Duodenal mucosa (tissue), 2 donors: ENCODE data around the gene WBP2NL.

Experiments used
- H3K27ac ChIP-seq: one replicate; pipeline ENCODE4 v1.7.0; 2013; ENCODE audit warnings: low read depth, low read length
- H3K27me3 ChIP-seq, 2 donors: one replicate each; pipeline ENCODE4 v1.7.0; 2013; ENCODE audit warnings: low read length in 2 of 2, control low read depth in 1 of 2; ENCODE audit not compliant: insufficient read depth in 2 of 2, control insufficient read depth in 1 of 2
- H3K36me3 ChIP-seq, 2 donors: one replicate each; pipeline ENCODE4 v1.7.0; 2013; ENCODE audit warnings: low read length in 2 of 2, control low read depth in 1 of 2; ENCODE audit not compliant: insufficient read depth in 2 of 2, control insufficient read depth in 1 of 2
- H3K4me1 ChIP-seq, 2 donors: one replicate each; pipeline ENCODE4 v1.7.0; 2013; ENCODE audit warnings: low read length in 2 of 2, control low read depth in 1 of 2; ENCODE audit not compliant: insufficient read depth in 2 of 2, control insufficient read depth in 1 of 2
- H3K4me3 ChIP-seq, 2 donors: one replicate each; pipeline ENCODE4 v1.7.0; 2013; ENCODE audit warnings: low read length in 2 of 2, low read depth in 1 of 2
- H3K9ac ChIP-seq, 2 donors: one replicate each; pipeline ENCODE4 v1.7.0; 2013; ENCODE audit warnings: low read length in 2 of 2, low read depth in 1 of 2
- H3K9me3 ChIP-seq, 2 donors: one replicate each; pipeline ENCODE4 v1.7.0; 2013; ENCODE audit warnings: low read length in 2 of 2, control low read depth in 1 of 2; ENCODE audit not compliant: control insufficient read depth in 1 of 2

WBP2NL gene

DNA sequence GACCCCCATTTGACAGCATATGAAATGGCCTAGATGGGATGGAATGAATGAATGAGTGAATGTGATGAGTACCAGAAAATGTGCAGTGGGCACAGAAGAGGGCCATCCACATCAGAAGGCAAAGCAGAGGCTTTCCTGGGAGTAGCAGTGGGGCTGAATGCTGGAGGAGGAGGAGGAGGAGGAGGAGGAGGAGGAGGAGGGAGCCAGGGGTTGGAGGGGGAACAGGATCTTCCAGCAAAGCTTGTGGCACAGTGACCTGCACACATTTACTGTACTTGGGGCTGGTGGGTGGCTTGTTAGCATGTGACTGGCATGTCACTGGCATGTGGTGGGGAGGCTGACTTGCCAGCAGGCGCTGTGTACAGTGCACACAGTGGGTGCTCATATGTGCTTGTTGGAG lies 19.9 kb upstream of the WBP2NL start:
- Histone ChIP-seq H3K9ac (no peak overlapping the region), H3K4me3 (no peak overlapping the region), H3K27me3 (peaks cover 29 to 37% of the 10 kb centered on the region in 2 donors), H3K27ac (no peak overlapping the region), H3K9me3 (no peaks in the 10 kb centered on the region), H3K36me3 (no peaks in the 10 kb centered on the region), H3K4me1 (peaks cover 0 to 5% of the 10 kb centered on the region in 2 donors)

DNA sequence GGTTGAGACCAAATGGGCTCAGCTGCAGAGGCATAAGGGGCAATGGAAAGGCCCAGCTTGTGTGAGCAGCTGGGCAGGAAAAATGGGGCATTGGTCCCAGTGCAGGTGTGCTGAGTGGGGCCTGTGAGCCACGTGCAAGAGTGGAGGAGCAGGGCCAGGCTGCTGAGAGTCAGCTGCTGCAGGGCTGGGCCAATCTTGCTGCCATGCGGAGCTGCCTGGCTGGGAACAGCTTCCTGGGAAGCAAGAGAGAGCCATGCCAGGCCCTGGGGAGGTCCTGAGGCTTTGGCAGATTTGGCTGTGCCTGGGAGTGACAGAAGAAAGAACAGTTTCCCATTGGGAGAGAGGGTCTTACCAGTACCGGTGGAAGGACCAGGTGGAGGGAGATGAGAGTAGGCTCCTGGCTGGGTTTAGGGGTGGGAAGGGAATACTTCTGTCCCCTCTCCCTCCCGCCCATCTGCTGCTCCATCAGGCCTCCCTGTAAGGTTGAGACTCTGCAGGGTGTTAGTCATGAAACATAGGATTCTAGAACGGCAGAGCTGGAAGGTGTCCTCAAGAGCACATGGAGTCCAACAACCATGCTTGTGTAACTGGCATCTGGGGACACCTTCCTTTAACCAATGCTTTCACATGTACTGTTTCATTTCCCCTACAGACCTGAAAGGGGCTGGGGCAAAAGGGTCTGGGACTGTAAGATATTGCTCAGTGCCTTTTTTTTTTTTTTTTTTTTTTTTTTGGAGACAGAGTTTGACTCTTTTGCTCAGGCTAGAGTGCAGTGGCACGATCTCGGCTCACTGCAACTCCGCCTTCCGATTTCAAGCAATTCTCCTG lies 19.0 kb upstream of the WBP2NL start:
- peaks cover 29 to 37% of the 10 kb centered on the region in 2 donors for H3K27me3 ChIP-seq
- H3K36me3 ChIP-seq, result no peaks in the 10 kb centered on the region
- no peak overlapping the region for H3K4me3 ChIP-seq
- H3K27ac ChIP-seq, result no peak overlapping the region
- H3K9ac ChIP-seq, result no peak overlapping the region
- peaks cover 0 to 5% of the 10 kb centered on the region in 2 donors for H3K4me1 ChIP-seq
- H3K9me3 ChIP-seq, result no peaks in the 10 kb centered on the region

GRCh38 chr22:41982865-41983264 lies 15.7 kb upstream of the WBP2NL start:
- no peak overlapping the region for H3K27ac ChIP-seq
- H3K4me1 ChIP-seq, result no peaks in the 10 kb centered on the region
- peaks cover 5 to 9% of the 10 kb centered on the region in 2 donors for H3K27me3 ChIP-seq
- H3K4me3 ChIP-seq, result no peak overlapping the region
- no peak overlapping the region for H3K9ac ChIP-seq
- H3K9me3 ChIP-seq, result no peaks in the 10 kb centered on the region
- no peaks in the 10 kb centered on the region for H3K36me3 ChIP-seq

GRCh38 chr22:41983513-41984405 lies 14.8 kb upstream of the WBP2NL start:
- H3K36me3 ChIP-seq, result no peaks in the 10 kb centered on the region
- H3K9me3 ChIP-seq, result no peaks in the 10 kb centered on the region
- H3K27me3 ChIP-seq, result peaks cover 0 to 7% of the 10 kb centered on the region in 2 donors
- H3K4me1 ChIP-seq, result no peaks in the 10 kb centered on the region
- H3K9ac ChIP-seq, result no peak overlapping the region
- no peak overlapping the region for H3K27ac ChIP-seq
- H3K4me3 ChIP-seq, result no peak overlapping the region

GRCh38 chr22:41987276-41987675 lies 11.3 kb upstream of the WBP2NL start:
- no peaks in the 10 kb centered on the region for H3K36me3 ChIP-seq
- H3K27ac ChIP-seq, result no peak overlapping the region
- H3K4me3 ChIP-seq, result no peak overlapping the region
- no peak overlapping the region for H3K9ac ChIP-seq
- H3K27me3 ChIP-seq, result no peaks in the 10 kb centered on the region
- H3K9me3 ChIP-seq, result no peaks in the 10 kb centered on the region
- H3K4me1 ChIP-seq, result no peaks in the 10 kb centered on the region

GRCh38 chr22:41989246-41989645 lies 9.3 kb upstream of the WBP2NL start:
- Histone ChIP-seq H3K4me3 (no peak overlapping the region), H3K4me1 (no peaks in the 10 kb centered on the region), H3K27me3 (no peaks in the 10 kb centered on the region), H3K9ac (no peak overlapping the region), H3K36me3 (no peaks in the 10 kb centered on the region), H3K9me3 (no peaks in the 10 kb centered on the region), H3K27ac (no peak overlapping the region)

GRCh38 chr22:41991111-41991510 lies 7.5 kb upstream of the WBP2NL start:
- H3K27ac ChIP-seq, result no peak overlapping the region
- no peak overlapping the region for H3K9ac ChIP-seq
- H3K27me3 ChIP-seq, result no peaks in the 10 kb centered on the region
- H3K4me1 ChIP-seq, result no peaks in the 10 kb centered on the region
- no peak overlapping the region for H3K4me3 ChIP-seq
- H3K36me3 ChIP-seq, result no peaks in the 10 kb centered on the region
- no peaks in the 10 kb centered on the region for H3K9me3 ChIP-seq

DNA sequence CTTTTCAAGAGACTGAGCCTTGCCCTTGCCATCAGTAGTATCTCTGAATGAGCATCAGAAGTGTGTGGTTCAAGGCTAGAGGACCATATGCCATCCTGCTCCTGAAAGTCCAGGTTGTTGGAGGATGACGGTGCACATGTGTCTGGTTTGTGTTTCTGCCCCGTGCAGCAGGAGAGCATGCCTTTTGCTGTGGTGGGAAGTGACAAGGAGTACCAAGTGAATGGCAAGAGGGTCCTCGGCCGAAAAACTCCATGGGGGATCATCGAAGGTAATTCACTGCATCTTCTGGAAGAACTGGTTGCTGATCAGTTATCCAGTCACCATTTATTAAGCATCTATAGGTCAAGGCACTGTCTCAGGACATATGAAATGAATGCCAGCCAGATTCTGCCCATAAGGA lies 6.1 kb upstream of the WBP2NL start:
- no peak overlapping the region for H3K4me3 ChIP-seq
- H3K9me3 ChIP-seq, result no peaks in the 10 kb centered on the region
- no peaks in the 10 kb centered on the region for H3K4me1 ChIP-seq
- no peaks in the 10 kb centered on the region for H3K27me3 ChIP-seq
- no peak overlapping the region for H3K27ac ChIP-seq
- no peak overlapping the region for H3K9ac ChIP-seq
- no peaks in the 10 kb centered on the region for H3K36me3 ChIP-seq

DNA sequence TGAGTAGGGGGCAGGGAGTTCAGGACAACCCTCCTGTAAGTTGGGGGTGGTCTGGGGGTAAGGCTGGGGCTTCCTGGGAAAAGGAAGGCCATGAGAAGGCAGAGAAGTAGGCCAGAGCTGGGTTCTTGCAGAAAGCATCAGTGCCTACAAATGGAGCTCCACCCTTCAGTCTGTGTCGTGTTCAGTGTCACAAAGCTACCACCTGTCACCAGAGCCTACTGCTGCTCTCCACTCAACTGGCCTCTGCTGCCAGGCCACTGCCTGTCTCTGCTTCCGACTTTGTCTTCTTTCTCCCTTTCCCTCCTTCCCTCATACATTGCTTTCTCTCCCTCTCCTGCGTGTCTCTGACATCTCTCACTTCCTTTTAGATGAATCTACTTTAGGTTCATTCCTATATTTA lies 3.4 kb upstream of the WBP2NL start:
- Histone ChIP-seq H3K9ac (no peak overlapping the region), H3K4me3 (no peak overlapping the region)

GRCh38 chr22:41996826-41997225 lies 1.8 kb upstream of the WBP2NL start:
- Histone ChIP-seq H3K4me1 (peaks cover 6 to 8% of the 10 kb centered on the region in 2 donors), H3K27me3 (no peaks in the 10 kb centered on the region), H3K36me3 (peaks cover 0 to 6% of the 10 kb centered on the region in 2 donors), H3K9me3 (no peaks in the 10 kb centered on the region), H3K27ac (no peak overlapping the region), H3K4me3 (no peak overlapping the region), H3K9ac (no peak overlapping the region)

More for the DNA sequence above, 3.4 kb upstream of the WBP2NL start:
- Histone ChIP-seq H3K36me3 (no peaks in the 10 kb centered on the region), H3K27me3 (no peaks in the 10 kb centered on the region), H3K4me1 (peaks cover 6 to 8% of the 10 kb centered on the region in 2 donors), H3K9me3 (no peaks in the 10 kb centered on the region), H3K27ac (no peak overlapping the region)
